Right renal pelvis (tissue), 4 donors: ENCODE measurements around the gene MBD6. TPM values are rescaled to one million over a fixed set of nuclear protein-coding genes. Genes with fewer than 3 reads are reported as not detected.

Source experiments
- DNase-seq, 4 donors: peaks; one replicate each; pipeline ENCODE4 v3.0.0-alpha.2; 2013; ENCODE audit warnings: low read depth in 4 of 4, low spot score in 3 of 4, missing footprints in 1 of 4
- polyA plus RNA-seq, 4 donors: library from polyadenylated mRNA; unstranded; fragments of 120-200 nt; gene quantifications; one replicate each; pipeline ENCODE4 v1.2.1, GENCODE V29; 2013; ENCODE audit not compliant: insufficient read length in 4 of 4

The MBD6 gene, protein sequence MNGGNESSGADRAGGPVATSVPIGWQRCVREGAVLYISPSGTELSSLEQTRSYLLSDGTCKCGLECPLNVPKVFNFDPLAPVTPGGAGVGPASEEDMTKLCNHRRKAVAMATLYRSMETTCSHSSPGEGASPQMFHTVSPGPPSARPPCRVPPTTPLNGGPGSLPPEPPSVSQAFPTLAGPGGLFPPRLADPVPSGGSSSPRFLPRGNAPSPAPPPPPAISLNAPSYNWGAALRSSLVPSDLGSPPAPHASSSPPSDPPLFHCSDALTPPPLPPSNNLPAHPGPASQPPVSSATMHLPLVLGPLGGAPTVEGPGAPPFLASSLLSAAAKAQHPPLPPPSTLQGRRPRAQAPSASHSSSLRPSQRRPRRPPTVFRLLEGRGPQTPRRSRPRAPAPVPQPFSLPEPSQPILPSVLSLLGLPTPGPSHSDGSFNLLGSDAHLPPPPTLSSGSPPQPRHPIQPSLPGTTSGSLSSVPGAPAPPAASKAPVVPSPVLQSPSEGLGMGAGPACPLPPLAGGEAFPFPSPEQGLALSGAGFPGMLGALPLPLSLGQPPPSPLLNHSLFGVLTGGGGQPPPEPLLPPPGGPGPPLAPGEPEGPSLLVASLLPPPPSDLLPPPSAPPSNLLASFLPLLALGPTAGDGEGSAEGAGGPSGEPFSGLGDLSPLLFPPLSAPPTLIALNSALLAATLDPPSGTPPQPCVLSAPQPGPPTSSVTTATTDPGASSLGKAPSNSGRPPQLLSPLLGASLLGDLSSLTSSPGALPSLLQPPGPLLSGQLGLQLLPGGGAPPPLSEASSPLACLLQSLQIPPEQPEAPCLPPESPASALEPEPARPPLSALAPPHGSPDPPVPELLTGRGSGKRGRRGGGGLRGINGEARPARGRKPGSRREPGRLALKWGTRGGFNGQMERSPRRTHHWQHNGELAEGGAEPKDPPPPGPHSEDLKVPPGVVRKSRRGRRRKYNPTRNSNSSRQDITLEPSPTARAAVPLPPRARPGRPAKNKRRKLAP
- polyA plus RNA-seq = 10 to 100 TPM; 53.9 to 82.1 (median 62.1) TPM

GRCh38 chr12:57522011-57522886, at the start of gene MBD6:
Gene MBD6, plus strand, starts transcription at chr12:57522824. Its CDS starts 1,480 bp downstream, at chr12:57524304.
- peak; percentile 76 to 83 (median 82) for DNase-seq

DNA sequence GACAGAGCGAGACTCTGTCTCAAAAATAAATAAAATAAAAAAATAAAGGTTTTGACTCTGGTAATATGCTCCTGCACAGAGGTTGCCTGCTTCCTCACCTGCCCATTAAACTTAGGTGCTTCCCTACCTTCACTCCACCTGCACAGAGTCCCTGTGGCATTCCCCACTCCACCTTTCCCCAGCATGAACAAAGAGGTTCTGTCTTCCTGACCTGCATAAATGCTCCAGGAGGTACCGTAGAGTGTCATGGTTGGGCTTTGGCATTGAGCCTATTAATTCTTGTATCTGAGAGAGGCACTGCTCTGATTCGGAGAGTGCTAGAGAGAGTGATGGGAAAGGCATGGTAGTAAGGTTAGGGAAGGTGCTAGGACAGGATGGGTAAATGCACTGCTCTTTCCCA, 49.2 kb upstream of the MBD6 start:
- no peak for DNase-seq

- no peak for DNase-seq
Measured at GRCh38 chr12:57473886-57474285, 48.7 kb upstream of the MBD6 start.

DNA sequence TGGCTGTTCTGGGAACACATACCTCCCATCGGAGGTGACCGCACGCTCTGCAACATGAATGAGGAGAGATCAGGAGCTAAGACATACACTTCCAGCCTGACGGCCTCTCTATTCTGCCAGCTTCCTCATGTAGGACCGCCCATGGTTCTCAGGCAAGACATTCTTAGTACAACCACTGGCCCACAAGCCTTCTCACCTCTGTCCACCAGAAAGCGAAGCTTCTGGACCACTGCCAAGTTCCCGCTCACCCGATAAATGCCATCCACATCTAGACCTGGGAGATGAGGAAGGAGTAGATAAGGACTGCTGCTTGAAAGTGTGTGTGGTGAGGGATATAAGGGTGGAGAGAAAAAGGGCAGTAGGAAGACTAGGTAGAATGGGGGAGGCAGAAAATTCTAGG, 48.2 kb upstream of the MBD6 start:
- no peak for DNase-seq

DNA sequence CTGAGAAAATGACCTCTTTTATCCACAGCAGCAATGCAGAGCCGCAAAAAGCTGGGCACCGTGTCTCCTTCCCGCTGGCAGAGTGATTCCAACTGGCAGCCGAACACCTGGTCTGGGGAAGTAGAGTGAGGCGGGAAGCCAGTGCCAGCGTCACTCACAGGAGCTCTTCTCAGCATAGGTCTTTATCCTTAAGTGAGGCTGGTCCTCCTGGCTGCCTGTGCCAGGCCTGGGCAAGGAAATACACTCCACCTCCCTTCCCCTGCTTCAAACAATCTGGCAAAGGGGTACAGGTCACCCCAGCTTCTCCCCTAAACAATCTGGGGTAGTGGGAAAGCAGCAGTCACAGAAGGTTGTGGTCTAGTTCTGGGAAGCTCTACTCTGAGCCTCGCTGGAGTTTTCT, 47.8 kb upstream of the MBD6 start:
- no peak for DNase-seq

DNA sequence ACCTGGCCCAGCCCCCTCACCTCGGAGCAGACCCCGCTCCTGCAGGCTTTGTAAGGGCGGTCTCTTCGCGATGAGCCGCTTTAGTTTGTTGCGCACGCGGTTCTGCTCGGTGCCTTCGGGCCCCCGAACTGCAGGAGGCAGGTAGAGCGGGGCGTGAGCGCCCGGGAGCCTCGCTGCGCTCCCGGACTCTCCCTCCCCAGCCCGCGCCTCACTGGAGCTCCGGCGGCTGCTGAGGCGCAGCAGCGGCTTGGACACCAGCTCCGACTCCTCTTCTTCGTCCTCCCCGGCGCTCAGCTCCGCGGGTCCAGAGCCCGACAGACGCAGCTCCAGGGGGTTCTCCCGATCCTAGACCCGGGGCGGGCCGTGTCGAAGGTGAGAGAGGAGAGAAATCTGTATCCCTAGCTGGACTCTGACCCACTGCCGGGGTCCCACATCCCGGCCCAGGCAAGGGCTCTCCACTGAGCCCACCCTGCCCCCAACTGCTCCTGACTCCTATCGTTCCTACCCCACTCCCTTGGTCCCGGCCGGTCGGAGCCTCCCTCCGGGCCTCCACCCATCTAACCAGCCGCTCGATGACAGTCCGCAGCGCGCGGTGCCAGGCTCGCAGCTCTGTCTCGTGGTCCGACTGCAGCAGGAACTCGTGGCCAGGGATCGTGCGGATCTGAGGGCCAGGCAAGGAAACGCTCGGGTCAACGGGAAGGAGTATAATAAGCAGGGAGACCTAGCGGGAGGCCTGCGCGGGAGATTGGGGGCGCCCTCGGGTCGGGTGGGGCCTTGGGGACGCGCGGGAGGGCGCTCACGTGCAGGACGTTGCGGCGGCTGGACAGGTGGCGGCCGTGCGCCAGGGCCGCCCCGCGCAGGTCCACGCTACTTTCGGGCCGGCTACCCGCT, 47.1 kb upstream of the MBD6 start:
- DNase-seq = no peak

GRCh38 chr12:57476162-57476992, 46.2 kb upstream of the MBD6 start:
- DNase-seq = no peak

DNA sequence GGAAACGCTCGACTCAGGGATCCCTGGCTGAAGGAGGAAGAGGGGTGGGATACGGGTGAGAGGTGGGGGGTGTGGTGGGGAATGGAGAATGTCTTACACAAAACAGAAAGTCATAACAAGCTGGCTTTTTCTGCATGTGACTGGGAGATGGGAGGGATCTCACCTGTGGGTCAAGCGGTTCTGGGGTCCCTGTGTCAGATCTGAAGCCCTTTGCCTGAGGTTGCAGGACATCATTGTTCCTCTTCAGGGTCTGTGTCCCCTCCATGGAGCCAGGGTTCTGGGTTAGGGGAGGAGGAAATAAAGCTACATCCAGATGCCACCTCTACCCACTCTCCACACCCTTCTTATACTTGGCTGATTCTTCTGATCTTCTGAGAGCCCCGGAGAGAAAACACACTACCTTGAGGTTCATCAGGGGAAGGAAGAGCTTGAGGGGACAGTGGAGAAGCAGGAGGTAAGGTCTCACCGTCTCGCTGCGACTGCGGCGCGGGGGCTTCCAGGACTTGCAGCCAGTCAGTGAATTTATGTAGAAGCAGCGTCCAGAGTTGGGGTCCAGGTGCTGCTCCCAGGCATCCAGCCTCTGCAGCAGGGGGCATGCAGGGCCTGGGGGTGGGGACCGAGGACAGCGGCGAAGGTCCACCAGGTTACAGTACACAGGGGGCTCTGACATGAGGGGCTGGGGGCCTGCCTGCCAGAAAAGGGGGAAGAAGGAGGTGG, 45.5 kb upstream of the MBD6 start:
- DNase-seq = no peak

GRCh38 chr12:57477710-57478681, 44.6 kb upstream of the MBD6 start:
- no peak for DNase-seq

DNA sequence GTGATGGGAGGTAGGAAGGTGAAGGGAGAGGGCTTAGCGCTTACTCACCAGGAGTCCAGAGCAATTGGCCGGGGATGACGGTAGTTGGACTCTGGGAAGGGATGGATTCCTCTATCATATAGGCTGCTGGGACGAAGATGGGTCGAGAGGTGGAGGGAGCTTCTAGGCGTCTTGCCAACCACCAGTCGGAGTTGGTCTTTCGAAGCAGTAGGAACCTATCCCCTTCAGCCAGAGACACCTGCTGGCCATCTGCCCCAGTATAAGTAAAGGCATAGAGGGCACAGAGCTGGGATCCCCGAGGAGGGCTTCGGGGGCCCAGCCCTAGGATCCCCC, 43.6 kb upstream of the MBD6 start:
- DNase-seq = no peak

DNA sequence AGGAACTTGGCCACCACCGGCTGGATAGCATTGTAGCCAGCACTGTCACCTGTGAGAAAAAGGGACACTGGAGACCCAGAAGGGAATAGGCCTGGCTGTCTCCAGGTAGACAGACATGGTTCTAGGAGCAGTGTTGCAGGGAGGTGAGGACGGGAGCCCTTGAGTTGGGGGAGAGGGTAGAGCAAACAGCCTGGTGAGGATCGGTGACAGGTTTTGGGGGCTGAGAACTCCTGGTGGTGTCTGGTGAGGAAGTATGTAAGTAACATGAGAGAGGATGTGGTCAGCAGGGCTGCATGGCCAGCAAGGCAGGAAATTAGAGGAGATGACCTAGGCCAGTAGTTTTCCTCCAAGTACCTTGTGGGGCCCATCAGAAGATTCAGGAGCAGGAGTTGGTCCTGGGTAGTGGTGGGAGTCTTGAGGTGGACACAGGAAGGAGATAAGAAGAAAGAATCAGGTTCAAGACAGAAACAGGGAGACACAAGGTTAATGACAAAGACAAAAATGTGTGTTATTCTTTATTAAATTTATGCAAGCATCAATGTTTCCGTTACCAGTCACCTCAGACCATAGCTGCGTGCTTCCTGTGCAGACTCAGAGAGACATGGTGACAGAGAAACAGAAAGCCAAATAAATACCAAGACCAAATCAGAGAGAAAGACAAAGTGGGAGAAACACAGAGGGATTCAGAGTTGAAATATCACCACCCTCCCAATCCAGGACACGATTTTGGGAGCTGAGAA, 43.1 kb upstream of the MBD6 start, which contains the start of gene ARHGAP9:
ARHGAP9 (minus strand) TSS at position 491 of the 740 bp plus-strand sequence; CDS start at position 31, 460 bp downstream.
- no peak for DNase-seq

- no peak for DNase-seq
Measured at GRCh38 chr12:57481671-57482070, 41.0 kb upstream of the MBD6 start.

DNA sequence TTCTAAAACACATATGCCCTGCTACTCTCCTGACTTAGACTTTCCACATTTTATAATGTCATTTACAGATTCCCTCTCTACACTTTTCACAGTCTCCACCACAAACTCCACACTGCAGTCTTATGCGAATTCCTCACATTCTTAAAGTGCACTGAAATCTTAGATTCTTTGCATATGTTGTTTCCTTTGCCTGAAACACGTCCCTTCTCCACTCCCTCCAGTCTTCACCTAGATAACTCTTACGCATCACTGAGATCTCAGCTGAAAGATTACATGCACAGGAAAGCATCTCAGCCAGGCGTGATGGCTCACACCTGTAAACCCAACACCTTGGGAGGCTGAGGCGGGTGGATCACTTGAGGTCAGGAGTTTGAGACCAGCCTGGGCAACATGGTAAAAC, 39.2 kb upstream of the MBD6 start:
- no peak for DNase-seq

GRCh38 chr12:57485695-57486094, 36.9 kb upstream of the MBD6 start:
- DNase-seq = no peak

- no peak for DNase-seq
Measured at GRCh38 chr12:57487055-57487596, 35.5 kb upstream of the MBD6 start.
